HG03064 (cell line): ENCODE data around the gene IL4R.
"Not testable (repeated sequence)": the region's sequence is repeated elsewhere in the genome, so short reads cannot be mapped to it uniquely, and the experiment has no call there.

Experiments used
- ATAC-seq: cut with Tn5 transposase; IDR thresholded peaks from one replicate; pipeline ENCODE4 v1.9.1; 2021; ENCODE audit warnings: low read depth; ENCODE audit not compliant: unreplicated experiment

Gene IL4R

GRCh38 chr16:27399969-27400368 is 86.2 kb downstream of the IL4R start:
- no peak for ATAC-seq

GRCh38 chr16:27400751-27401620 is 87.2 kb downstream of the IL4R start:
- ATAC-seq = no peak

- ATAC-seq = peak; percentile 48
Measured at GRCh38 chr16:27401768-27402568, 88.2 kb downstream of the IL4R start, which contains the start of gene IL21R. Gene IL21R (plus strand): TSS chr16:27402174. CDS start chr16:27430072, 27,898 bp downstream.

- ATAC-seq = no peak
Measured at GRCh38 chr16:27402569-27402963, 88.8 kb downstream of the IL4R start.

GRCh38 chr16:27402964-27403600 is 89.3 kb downstream of the IL4R start:
- ATAC-seq = no peak

GRCh38 chr16:27403601-27403992 is 89.8 kb downstream of the IL4R start:
- no peak for ATAC-seq

GRCh38 chr16:27404163-27404823 is 90.5 kb downstream of the IL4R start:
- ATAC-seq = no peak

GRCh38 chr16:27405546-27406451 is 92.0 kb downstream of the IL4R start:
- ATAC-seq = no peak

- ATAC-seq = no peak
Measured at GRCh38 chr16:27406511-27407128, 92.8 kb downstream of the IL4R start.

- no peak for ATAC-seq
Measured at GRCh38 chr16:27407133-27407532, 93.4 kb downstream of the IL4R start.

GRCh38 chr16:27408012-27408601 is 94.3 kb downstream of the IL4R start:
- ATAC-seq = no peak

GRCh38 chr16:27408602-27409031 is 94.8 kb downstream of the IL4R start:
- ATAC-seq = no peak

GRCh38 chr16:27409958-27410357 is 96.2 kb downstream of the IL4R start:
- not testable (repeated sequence) for ATAC-seq

- ATAC-seq = no peak
Measured at GRCh38 chr16:27410761-27411160, 97.0 kb downstream of the IL4R start.

GRCh38 chr16:27413956-27414355 is 100.2 kb downstream of the IL4R start:
- ATAC-seq = no peak
